Hippocampal formation (tissue), 2 donors: ENCODE results near the gene CCDC146.

Experiments used
- DNase-seq, 2 donors: peaks; one replicate each; lab custom pipeline; 2025; lab: John Stamatoyannopoulos, UW

CCDC146 gene

DNA sequence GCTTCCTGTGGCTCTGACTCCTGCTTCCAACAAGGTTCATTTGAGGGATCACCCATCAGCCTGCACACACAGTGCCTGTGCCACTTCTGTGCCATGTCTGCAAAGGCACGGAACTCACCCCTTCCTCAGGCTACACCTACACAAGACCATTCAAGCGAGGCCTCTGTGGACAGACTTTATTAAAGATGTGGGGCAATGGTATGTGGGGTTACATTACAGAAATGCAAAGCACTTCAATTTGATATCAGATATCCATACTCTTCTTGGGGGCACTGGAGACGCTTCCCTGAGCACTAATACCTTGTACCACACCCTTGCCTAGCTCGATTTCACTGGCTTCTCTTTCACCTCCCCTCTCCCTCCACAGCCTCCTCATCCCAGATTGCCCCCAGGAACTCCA is 161.6 kb downstream of the CCDC146 start:
- DNase-seq, result no peak

DNA sequence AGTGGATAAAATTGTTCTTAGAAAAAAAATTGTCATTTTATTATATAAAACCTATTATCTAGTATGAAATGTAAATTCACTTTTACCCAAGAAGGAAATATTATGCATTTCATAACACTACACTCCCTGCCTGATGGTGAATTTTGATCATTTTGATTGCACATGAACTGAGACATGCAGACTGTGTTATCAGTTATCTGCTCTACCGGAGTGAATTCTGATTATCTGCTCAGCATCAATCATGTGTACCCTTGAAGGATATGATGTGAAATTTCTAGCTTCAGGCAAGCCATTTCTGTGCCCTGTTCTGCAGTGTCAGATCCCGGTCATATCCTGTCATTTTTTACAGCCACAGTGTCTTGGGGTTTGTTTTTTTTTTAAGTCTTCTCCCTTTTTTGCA is 162.2 kb downstream of the CCDC146 start:
- no peak for DNase-seq

DNA sequence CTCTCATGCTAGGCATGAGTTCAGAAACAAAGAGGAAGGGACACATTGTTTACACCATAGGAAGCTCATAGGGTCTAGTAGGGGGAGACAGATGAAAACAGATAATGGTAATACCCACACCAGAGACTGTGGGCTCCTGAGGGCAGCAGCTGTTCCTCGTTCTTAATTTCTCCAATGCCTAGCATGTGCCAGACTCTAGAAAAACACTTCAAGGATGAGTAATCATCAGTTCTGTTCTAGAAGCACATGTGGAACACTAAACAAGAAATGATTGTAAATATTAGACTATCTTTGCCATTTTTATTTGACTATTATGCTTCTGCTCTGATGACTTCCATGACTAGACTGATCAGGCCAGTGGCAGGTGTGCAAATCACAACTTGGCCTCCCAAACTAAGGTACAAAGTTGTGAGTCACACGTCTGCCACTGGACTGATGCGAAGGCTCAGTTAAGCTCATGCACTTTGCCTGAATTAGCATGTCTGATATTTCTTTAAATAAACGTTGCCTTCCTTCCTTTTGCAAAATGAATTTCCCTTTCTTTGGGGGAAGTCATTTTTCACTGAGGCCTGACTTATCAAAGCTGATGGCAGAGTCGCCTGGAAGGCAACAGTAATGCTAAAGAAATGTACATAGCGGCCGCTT is 166.4 kb downstream of the CCDC146 start:
- DNase-seq, result no peak

GRCh38 chr7:77289387-77289786 is 167.0 kb downstream of the CCDC146 start:
- DNase-seq, result no peak

DNA sequence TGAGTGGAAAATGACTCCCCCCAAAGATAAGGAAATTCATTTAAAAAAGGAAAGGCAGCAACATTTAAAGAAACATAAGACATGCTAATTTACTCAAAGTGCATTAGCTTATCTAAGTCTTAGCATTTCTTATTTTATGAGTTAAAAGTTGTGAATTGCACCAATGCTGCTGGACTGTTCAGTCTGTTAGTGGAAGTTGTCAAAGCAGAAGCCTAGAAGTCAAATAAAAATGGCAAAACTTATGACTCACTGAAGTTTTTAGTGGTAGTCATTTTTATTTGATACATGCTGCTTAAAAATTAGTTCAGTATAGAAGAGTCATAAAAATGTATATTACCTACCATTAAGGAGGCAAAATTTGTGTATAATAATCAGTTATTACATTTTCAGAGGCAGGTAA is 168.0 kb downstream of the CCDC146 start:
- DNase-seq, result no peak

GRCh38 chr7:77293046-77293445 is 170.6 kb downstream of the CCDC146 start:
- no peak for DNase-seq

- DNase-seq, result no peak
These were observed 173.1 kb downstream of the CCDC146 start for GRCh38 chr7:77295549-77295948.

DNA sequence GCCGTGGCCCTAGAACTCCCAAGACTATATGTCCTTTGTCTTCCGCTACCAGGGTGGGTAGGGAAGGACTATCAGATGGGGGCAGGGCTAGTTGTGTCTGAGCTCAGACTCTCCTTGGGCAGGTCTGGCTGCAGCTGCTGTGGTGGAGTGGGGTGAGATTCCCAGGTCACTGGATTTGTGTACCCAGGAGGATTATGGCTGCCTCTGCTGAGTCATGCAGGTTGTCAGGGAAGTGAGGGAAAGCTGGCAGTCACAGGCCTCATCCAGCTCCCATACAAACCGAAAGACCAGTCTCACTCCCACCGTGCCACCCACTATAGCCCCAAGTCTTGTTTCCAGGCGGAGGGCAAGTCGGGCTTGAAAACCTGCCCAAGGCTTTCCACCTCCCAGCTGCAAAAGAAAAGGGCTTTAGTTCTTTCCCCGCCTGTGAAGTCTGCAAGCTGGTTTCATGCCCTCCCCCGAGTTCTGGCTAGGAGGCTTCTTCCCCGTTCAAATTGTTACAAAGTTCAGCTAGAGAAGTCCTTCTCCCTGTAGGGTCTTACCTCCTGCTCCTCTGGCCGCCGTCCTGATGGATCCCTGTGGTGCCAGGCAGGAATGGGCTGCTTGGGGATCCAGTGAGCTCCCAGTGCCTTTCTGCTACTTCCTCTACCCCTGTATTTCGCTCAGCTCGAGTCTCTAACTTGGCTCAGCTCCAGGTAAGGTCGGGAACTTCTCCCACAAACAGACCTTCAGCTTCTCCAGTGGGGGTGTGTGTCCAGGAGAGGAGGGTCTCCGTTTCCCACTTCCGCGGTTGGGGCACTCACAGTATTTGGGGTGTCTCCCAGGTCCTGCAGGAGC is 184.0 kb downstream of the CCDC146 start:
- DNase-seq, result no peak

DNA sequence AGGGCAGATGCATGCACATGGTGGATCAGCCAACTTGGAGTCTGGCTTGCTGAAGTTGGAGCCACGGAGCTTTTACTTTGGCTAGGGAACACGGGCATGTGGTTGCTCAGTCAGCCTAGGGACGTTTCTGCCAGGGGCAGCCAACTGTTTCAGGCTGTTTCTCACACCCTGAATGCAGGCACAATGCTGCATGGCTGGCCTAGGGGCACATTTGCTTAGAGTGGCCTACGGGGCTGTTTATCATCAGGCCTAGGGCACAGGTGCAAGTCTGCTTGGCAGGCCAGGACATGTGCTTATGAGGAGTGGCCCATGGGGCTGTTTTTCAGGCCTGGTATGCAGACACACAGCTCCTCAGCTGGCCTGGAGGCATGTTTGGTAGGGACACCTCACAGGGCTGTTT is 186.4 kb downstream of the CCDC146 start:
- no peak for DNase-seq

- no peak for DNase-seq
These were observed 187.4 kb downstream of the CCDC146 start for GRCh38 chr7:77309714-77310220.

DNA sequence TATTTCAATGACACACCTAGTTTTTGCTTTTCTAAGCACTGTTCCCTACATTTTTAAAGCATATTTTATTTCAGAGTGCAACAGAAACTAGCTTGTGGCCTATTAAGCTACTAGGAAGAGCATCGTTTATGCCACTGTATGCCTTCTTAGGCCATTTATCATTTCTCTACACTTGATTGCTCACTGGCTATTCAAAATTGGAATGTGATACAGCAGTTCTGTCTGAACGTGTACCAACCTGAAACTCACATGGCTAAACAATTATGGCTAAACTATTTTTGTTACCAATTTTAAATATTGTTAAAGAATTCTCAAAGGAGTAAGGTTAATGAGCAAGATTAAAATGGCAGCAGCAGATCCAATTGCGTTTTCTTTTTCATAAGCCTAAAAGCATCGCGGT is 188.6 kb downstream of the CCDC146 start:
- DNase-seq, result no peak

GRCh38 chr7:77313085-77313484 is 190.7 kb downstream of the CCDC146 start:
- no peak for DNase-seq

- DNase-seq, result no peak
These were observed 191.6 kb downstream of the CCDC146 start for GRCh38 chr7:77313876-77314480.

- no peak for DNase-seq
These were observed 192.8 kb downstream of the CCDC146 start for GRCh38 chr7:77315182-77315591.

DNA sequence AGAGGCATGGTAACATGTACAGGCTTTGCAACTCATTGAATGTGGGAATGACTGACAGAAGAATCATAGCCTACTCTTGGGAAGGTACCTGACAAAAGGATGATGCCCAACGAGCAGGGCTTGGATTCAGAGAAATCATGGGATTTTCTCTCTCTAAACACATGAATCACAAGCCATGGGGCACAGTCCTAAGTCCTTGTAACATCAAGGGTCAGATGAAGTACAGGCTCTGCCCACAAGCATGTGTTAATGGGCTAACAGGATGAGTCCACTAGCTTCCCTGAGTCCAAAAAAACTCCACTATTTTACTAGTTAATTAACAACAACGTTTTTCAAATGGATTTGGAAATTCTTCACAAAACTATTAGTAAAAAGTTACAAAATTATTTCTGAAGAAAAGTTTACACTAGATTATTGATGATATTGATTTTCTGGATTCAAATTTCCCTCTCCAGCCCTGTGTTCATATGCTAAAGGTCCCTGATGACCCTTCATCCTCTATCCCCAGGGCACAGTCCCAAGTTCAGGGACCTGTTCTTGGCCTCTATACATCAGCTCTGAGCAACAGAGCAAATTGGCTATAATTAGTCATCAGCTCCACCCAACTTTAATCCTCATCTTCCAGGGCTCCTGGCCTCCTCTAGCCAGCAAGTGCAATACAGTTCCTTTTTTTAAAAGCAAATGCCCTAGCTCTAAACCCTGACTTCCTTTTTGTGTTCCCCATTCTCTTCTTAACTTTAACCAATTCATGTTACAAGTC is 194.0 kb downstream of the CCDC146 start:
- no peak for DNase-seq

- no peak for DNase-seq
These were observed 195.6 kb downstream of the CCDC146 start for GRCh38 chr7:77318019-77318418.

- no peak for DNase-seq
These were observed 197.7 kb downstream of the CCDC146 start for GRCh38 chr7:77320137-77320536.

DNA sequence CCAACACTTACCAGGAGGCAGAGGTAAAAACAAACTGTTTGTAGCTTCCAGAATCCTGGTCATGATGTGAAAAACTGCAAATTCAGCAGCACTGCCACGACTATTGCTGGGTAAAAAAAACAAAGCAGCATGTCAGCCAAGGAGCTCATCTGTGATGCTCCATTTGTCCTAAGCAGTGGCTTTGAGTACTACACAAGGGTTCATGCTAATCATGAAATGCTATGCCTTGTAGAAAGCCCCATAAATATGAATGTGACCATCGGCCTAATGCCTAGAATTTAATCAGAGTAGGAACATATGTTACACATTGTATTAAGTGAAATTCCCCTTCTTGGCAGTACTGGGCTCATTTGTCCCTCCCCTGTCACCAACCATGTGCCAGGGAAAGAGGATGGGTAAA is 198.3 kb downstream of the CCDC146 start:
- no peak for DNase-seq

DNA sequence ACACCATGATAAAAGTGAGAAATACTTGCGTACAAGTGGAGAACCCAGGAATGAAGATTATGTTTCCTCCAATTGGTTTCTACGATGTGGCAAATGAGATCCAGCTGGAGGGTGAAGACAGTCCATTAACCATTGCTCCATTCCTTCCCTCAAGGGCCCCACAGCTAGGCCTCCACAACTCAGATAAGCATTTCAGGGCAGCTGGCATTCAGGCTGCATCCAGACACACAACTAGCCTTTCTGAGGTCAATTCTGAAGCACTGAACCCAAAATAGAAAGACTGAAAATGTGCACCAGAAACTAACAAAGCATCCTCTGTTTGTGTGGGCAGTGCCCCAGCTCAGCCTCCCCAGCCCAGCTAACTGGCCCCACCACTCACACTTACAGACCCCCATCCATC is 198.9 kb downstream of the CCDC146 start:
- DNase-seq, result peak in 1 of 2 donors; percentile 40

DNA sequence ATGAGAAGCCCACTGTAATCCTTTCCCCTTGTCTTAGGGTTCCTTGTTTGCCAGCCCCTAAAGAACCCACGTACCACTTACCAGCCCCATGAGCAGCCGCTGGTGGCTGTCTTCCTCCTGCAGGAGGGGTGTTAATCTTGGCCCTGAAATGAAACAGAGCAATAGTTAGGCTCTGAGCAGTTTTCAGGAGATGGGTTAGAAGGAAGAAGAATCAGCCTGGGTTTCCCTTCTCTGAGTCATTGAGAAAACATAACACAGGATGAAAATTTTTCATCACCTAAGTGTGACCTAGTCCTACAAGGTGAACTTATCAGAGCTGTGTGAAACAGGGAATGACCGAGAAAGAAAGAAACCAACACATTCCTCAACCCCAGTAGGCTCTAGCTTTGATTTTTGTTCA is 203.7 kb downstream of the CCDC146 start:
- DNase-seq, result no peak

GRCh38 chr7:77327067-77327931 is 204.9 kb downstream of the CCDC146 start:
- no peak for DNase-seq
